GM18502 (cell line): ENCODE data around the gene GPR135.

ENCODE experiments used
- ATAC-seq: cut with Tn5 transposase; IDR thresholded peaks from one replicate; pipeline ENCODE4 v1.9.1; 2021; ENCODE audit warnings: mild to moderate bottlenecking; ENCODE audit not compliant: unreplicated experiment, poor library complexity

GPR135 gene

GRCh38 chr14:59465316-59466135 is at the start of gene GPR135:
TSS of gene GPR135 (minus strand) at chr14:59465380. CDS start at chr14:59465226, 154 bp downstream.
- peak; percentile 49 for ATAC-seq

GRCh38 chr14:59511916-59512575 is 46.9 kb upstream of the GPR135 start:
- ATAC-seq = no peak

- ATAC-seq = no peak
These were observed 45.8 kb upstream of the GPR135 start for GRCh38 chr14:59510966-59511365.

GRCh38 chr14:59510001-59510400 is 44.8 kb upstream of the GPR135 start:
- ATAC-seq = no peak

GRCh38 chr14:59509101-59509500 is 43.9 kb upstream of the GPR135 start:
- ATAC-seq = no peak

GRCh38 chr14:59507752-59508103 is 42.5 kb upstream of the GPR135 start:
- ATAC-seq = peak; percentile 13

GRCh38 chr14:59507063-59507751 is 42.0 kb upstream of the GPR135 start:
- peak; percentile 86 for ATAC-seq

- ATAC-seq = no peak
These were observed 38.1 kb upstream of the GPR135 start for GRCh38 chr14:59503256-59503655.

- no peak for ATAC-seq
These were observed 35.6 kb upstream of the GPR135 start for GRCh38 chr14:59500732-59501131.

- ATAC-seq = no peak
These were observed 27.2 kb upstream of the GPR135 start for GRCh38 chr14:59492384-59492783.

- ATAC-seq = no peak
These were observed 25.6 kb upstream of the GPR135 start for GRCh38 chr14:59490756-59491155.

GRCh38 chr14:59484639-59485175 is 19.5 kb upstream of the GPR135 start:
- ATAC-seq = peak; percentile 57

- peak; percentile 90 for ATAC-seq
These were observed 18.8 kb upstream of the GPR135 start, which contains the start of the genes JKAMP and L3HYPDH for GRCh38 chr14:59483819-59484638. TSS of gene JKAMP (plus strand) at chr14:59484517. CDS start at chr14:59484590, 73 bp downstream. TSS of gene L3HYPDH (minus strand) at chr14:59484408. CDS start at chr14:59484316, 92 bp downstream.

- ATAC-seq = no peak
These were observed 18.2 kb upstream of the GPR135 start for GRCh38 chr14:59483363-59483762.

GRCh38 chr14:59482541-59483331 is 17.6 kb upstream of the GPR135 start:
- ATAC-seq = no peak

GRCh38 chr14:59481871-59482540 is 16.8 kb upstream of the GPR135 start:
- ATAC-seq = no peak

GRCh38 chr14:59481407-59481806 is 16.2 kb upstream of the GPR135 start:
- no peak for ATAC-seq

- no peak for ATAC-seq
These were observed 15.0 kb upstream of the GPR135 start for GRCh38 chr14:59480166-59480565.

- no peak for ATAC-seq
These were observed 13.4 kb upstream of the GPR135 start for GRCh38 chr14:59478540-59478939.
